Measurements from ENCODE around the gene SOS2. TPM values are rescaled to one million over a fixed set of nuclear protein-coding genes. Genes with fewer than 3 reads are reported as not detected.
A peak's percentile ranks its signal among the peaks of the same experiment; 100 is the strongest.

The SOS2 gene
- total and polyA plus RNA-seq, 2 of the 4 experiments (the other 2 are of a cell fraction), result 6.3 to 10.9 TPM

DNA sequence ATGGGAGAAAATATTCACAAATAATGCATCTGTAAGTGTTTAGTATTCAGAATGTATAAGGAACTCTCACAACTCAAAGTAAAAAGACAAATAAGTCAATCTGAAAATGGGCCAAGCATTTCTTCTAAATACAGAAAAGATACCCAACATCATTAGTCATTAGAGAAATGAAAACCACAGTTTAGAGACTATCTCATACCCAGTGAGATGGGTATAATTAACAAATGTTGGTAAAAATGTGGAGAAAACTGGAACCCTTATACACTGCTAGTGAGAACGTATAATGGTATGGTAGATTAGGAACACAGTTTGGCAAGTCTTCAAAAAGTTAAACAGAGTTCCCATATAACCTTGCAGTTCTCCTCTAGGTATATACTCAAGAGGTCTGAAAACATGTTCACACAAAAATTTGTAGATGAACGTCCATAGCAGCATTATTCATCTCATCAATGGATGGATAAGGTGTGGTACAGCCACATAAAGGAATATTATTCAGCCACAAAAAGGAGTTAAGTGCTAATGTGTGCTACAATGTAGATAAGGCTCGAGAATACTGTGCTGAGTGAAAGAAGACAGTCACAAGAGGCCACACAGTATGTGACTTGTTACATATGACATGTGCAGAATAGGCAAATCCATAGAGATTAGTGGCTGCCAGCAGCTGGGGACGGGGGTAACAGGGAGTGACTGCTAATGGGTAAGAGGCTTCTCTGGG is 120.9 kb downstream of the SOS2 start (continued):
- TF ChIP-seq, protein P1, sequence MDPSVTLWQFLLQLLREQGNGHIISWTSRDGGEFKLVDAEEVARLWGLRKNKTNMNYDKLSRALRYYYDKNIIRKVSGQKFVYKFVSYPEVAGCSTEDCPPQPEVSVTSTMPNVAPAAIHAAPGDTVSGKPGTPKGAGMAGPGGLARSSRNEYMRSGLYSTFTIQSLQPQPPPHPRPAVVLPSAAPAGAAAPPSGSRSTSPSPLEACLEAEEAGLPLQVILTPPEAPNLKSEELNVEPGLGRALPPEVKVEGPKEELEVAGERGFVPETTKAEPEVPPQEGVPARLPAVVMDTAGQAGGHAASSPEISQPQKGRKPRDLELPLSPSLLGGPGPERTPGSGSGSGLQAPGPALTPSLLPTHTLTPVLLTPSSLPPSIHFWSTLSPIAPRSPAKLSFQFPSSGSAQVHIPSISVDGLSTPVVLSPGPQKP (IDR thresholded peaks at IDR 0.05; ENCODE audit: borderline replicate concordance, low read depth, low read length), result no peak
- TF ChIP-seq POLR2A (IDR thresholded peaks at IDR 0.05; ENCODE audit: low read depth, low read length) (no peak), SMC3 (IDR thresholded peaks at IDR 0.05; ENCODE audit: low read depth, low read length) (no peak)

DNA sequence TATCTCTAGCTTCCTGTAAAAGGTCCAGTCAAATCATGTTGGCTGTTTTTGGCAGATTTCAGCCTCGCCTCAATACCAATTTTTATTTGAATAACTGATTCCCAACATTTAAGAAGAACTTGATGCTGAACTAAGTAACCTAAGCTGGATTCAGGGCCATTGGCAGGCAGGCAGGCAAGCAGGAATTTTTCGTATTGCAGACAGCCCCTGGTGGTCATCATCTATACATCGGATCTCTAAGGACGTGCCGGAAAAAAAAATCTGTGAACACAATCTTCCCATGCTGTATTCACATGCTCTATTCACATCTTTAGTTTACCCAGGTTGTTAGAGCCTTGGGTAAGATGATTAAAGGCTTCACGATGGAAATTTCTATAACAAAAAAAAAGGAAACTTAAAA is 122.0 kb downstream of the SOS2 start:
- Histone ChIP-seq H3K36me3 (ENCODE audit: control insufficient read depth, insufficient read depth, low read length) (peaks cover 25% of the 10 kb centered on the region), H3K56ac (ENCODE audit: extremely low read depth, insufficient read depth, low read length) (no peak overlapping the region), H3K23ac (ENCODE audit: low read depth, low read length) (no peak overlapping the region), H4K8ac (ENCODE audit: low read depth in 2 of 2, low read length in 2 of 2) (no peak overlapping the region), H3K14ac (replicated peaks; ENCODE audit: low read depth, low read length) (no peak overlapping the region), H4K5ac (ENCODE audit: low read depth, low read length) (no peak overlapping the region), H2AFZ (replicated peaks; ENCODE audit: low read length, poor library complexity) (no peak overlapping the region), H3K9ac (ENCODE audit: low read depth, low read length) (no peak overlapping the region), H4K20me1 (ENCODE audit: insufficient read depth, low read length) (peaks cover 3% of the 10 kb centered on the region; the same call in 1 of the 2 replicates), H2BK15ac (ENCODE audit: low read depth, low read length) (no peak overlapping the region), H2BK5ac (ENCODE audit: low read depth, low read length, poor library complexity, severe bottlenecking) (no peak overlapping the region), H3K4me2 (ENCODE audit: low read depth, low read length) (no peak overlapping the region), H3K79me1 (ENCODE audit: low read depth in 1 of 2, low read length in 2 of 2) (peaks cover 10 to 20% of the 10 kb centered on the region in 2 experiments; a peak in 3 of 4 replicates), H3K9me1 (ENCODE audit: insufficient read depth, low read length) (no peaks in the 10 kb centered on the region), H2BK120ac (ENCODE audit: low read depth, low read length) (no peak overlapping the region), H2AK5ac (ENCODE audit: low read depth, low read length) (no peak overlapping the region), H2AK9ac (replicated peaks; ENCODE audit: low read depth, low read length, poor library complexity) (no peak overlapping the region), H3K27ac (ENCODE audit: insufficient read depth, low read length) (no peak overlapping the region), H4K91ac (ENCODE audit: insufficient read depth, low read depth, low read length) (no peak overlapping the region), H3K4me3 (ENCODE audit: insufficient read depth, low read depth, low read length) (no peak overlapping the region), H2BK20ac (ENCODE audit: low read depth, low read length) (no peak overlapping the region), H3K27me3 (ENCODE audit: control insufficient read depth, insufficient read depth, low read length) (no peaks in the 10 kb centered on the region), H3K9me3 (ENCODE audit: control insufficient read depth, insufficient read depth, low read length) (no peaks in the 10 kb centered on the region), H3K18ac (ENCODE audit: low read depth, low read length) (no peak overlapping the region), H3K4ac (ENCODE audit: low read depth, low read length) (no peak overlapping the region), H3K4me1 (ENCODE audit: control insufficient read depth, insufficient read depth, low read length) (no peaks in the 10 kb centered on the region)
- ChIA-PET CTCF (interaction anchor here (1.2 kb wide), 1 partner anchor 13 kb away, joined by 3 read pairs; no protein-coding TSS in a partner anchor), POLR2A (ENCODE audit: unreplicated experiment) (no interaction called here)
- DNase-seq, result peak; percentile 35
- dilution Hi-C loops (cut with HindIII; ENCODE audit: low sequenced_read_pairs, unreplicated experiment), result no loop called here
- no TSS peak for BruUV-seq (replicated peaks)
- WGBS, 2 experiments (ENCODE audit: extremely low coverage in 2 of 2, insufficient read length in 1 of 2), result 100% methylated on average over 1 of the region's 6 CpGs; no CpG with 5 or more reads in 1 of the 2 experiments
- in situ Hi-C loops (cut with MboI; ENCODE audit: low sequenced_read_pairs), result no loop called here
- no peak for TF ChIP-seq CHD1 (IDR thresholded peaks at IDR 0.05; ENCODE audit: low read depth, low read length)
- peak; percentile 41; the same call in 1 of the 2 replicates for TF ChIP-seq SMC3 (IDR thresholded peaks at IDR 0.05; ENCODE audit: low read depth, low read length)
- TF ChIP-seq, protein P2, sequence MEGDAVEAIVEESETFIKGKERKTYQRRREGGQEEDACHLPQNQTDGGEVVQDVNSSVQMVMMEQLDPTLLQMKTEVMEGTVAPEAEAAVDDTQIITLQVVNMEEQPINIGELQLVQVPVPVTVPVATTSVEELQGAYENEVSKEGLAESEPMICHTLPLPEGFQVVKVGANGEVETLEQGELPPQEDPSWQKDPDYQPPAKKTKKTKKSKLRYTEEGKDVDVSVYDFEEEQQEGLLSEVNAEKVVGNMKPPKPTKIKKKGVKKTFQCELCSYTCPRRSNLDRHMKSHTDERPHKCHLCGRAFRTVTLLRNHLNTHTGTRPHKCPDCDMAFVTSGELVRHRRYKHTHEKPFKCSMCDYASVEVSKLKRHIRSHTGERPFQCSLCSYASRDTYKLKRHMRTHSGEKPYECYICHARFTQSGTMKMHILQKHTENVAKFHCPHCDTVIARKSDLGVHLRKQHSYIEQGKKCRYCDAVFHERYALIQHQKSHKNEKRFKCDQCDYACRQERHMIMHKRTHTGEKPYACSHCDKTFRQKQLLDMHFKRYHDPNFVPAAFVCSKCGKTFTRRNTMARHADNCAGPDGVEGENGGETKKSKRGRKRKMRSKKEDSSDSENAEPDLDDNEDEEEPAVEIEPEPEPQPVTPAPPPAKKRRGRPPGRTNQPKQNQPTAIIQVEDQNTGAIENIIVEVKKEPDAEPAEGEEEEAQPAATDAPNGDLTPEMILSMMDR (conservative IDR thresholded peaks at IDR 0.05; ENCODE audit: low read depth, low read length), result peak; percentile 44
- TF ChIP-seq RAD21 (IDR thresholded peaks at IDR 0.05; ENCODE audit: low read length), result peak; percentile 49
- TF ChIP-seq RCOR1 (IDR thresholded peaks at IDR 0.05; ENCODE audit: insufficient replicate concordance, low read length), result no peak
- intact Hi-C loops (cut with micrococcal nuclease), result no loop called here
- no peak for ATAC-seq (ENCODE audit: low read depth)
